ENCODE results near the gene STARD5.

Gene STARD5

GRCh38 chr15:81274255-81274654, 49.7 kb downstream of the STARD5 start:
- DNase-seq: no peak

GRCh38 chr15:81273855-81274254, 50.1 kb downstream of the STARD5 start:
- DNase-seq: no peak

- no peak for DNase-seq
Measured at GRCh38 chr15:81273200-81273599, 50.7 kb downstream of the STARD5 start.

GRCh38 chr15:81271761-81272644, 51.9 kb downstream of the STARD5 start:
- no peak for DNase-seq

GRCh38 chr15:81270781-81271491, 53.0 kb downstream of the STARD5 start:
- DNase-seq: no peak

- no peak for DNase-seq
Measured at GRCh38 chr15:81270188-81270587, 53.8 kb downstream of the STARD5 start.

GRCh38 chr15:81268881-81269601, 54.9 kb downstream of the STARD5 start:
- no peak for DNase-seq

- DNase-seq: no peak
Measured at GRCh38 chr15:81268340-81268739, 55.6 kb downstream of the STARD5 start.

- DNase-seq: peak; percentile 60
Measured at GRCh38 chr15:81265944-81266775, 57.8 kb downstream of the STARD5 start.

- DNase-seq: no peak
Measured at GRCh38 chr15:81265256-81265943, 58.5 kb downstream of the STARD5 start.

GRCh38 chr15:81264072-81264857, 59.7 kb downstream of the STARD5 start:
- DNase-seq: no peak

GRCh38 chr15:81263477-81263876, 60.5 kb downstream of the STARD5 start:
- no peak for DNase-seq

- DNase-seq: no peak
Measured at GRCh38 chr15:81261172-81261811, 62.6 kb downstream of the STARD5 start.

GRCh38 chr15:81259760-81260298, 64.1 kb downstream of the STARD5 start:
- no peak for DNase-seq
